GM21528 (cell line): ENCODE data around the gene COL15A1.
"Not testable (repeated sequence)": the region's sequence is repeated elsewhere in the genome, so short reads cannot be mapped to it uniquely, and the experiment has no call there.

Source experiments
- ATAC-seq: cut with Tn5 transposase; IDR thresholded peaks from one replicate; pipeline ENCODE4 v1.9.1; 2021; ENCODE audit warnings: mild to moderate bottlenecking, moderate library complexity; ENCODE audit not compliant: unreplicated experiment, low FRiP score

COL15A1 gene

DNA sequence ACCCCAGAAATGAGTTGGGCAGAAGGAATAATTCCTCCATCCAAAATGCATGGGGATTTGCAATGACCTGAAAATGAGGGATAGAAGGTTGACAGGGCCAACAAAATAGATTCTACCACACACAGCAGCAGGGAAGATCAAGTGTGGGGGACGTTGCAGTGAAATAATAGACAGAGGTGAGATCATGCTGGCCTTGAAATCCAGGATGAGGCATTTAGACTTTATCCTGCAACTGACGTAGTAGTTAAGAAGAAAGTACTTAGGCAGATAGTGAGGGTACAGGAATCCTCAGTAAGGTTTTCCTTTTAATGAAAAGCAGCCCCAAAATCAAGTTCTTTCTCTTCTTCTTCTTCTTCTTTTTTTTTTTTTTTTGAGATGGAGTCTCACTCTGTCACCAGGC is 129.6 kb downstream of the COL15A1 start:
- ATAC-seq, result no peak

DNA sequence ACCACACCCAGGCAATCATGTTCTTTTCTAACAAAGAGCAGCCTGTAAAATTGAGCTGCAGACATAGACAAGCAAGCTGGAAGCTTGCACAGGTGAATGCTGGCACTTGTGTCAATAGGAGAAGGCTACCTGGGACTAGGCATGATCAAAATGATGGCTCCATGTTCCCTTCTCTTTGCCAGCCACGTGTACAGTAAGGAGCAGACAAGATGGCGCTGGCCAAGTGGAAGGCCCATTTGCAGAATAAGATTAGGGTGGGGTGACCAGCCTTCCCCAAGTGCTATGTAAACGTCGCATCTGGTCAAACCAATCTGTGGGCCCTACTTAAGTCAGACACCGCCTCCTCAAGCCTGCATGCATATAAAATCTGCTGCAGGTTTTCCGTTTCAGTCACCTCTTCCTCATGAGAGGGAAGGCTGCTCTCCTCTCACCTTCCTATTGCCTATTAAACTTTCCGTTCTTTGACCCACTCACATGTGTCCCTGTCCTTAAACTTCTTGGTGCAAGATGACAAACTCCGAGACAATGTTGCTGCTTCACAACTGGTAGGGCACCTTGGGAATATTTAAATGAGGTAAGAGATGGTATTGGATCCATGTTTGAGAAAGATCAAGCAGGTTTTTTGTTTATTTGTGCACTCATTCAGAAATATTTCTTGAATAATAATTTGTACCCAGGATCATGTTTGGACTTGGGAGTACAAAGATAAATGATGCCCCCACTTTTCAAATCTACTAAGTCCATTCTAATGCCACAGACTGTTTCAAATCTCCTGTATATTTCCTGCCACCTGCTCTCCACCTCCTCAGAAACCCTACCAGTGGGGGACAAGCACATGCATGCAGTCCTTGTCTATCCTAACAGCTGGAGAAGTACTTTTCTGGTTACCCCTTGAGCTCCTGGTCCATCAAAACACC is 130.5 kb downstream of the COL15A1 start:
- no peak for ATAC-seq

DNA sequence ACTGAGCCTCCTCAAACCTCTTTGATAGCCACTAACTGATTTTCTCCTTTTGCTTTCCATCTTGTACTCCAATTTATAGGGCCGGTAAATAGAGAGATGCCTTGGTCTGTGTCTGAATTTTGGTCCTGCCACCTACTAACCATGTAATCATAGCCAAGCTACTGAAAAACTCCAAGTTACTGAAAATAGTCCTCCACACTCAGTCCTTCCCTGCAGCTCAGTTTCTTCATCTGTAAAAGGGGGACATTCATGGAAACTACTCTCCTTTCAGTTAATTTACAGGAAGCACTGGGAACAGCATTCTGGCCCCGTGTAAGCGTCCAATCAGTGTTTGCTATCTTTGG is 131.2 kb downstream of the COL15A1 start:
- no peak for ATAC-seq

DNA sequence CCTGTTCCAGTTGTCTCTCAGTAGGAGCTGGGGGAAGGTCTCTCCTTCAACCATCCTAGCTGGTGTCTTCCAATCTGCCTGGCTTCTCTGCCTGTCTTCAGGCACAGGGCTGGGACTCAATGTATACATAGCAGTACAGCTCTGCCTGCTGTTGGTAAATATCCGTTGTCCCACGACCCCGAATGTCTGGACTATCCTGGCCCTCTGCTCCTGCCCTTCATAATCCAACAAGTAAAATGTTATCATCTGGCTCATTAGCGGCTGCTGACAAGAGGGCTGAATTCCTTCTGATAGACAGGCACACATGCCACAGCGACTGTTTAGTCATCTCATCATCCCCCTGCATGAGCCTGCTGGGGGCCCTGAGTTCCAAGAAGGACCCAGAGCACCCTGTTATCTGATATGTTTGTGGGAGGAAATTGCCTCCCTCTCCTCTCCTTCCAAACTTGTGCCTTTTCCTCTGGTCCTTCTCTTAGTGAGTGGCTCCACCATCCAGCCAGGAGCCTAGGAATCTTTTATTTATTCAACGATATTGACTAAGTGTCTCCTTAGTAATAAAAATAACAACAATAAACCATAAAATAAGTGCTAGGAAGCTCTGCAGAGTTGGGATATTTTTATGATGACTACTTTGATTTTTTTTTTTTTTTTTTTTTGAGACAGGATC is 131.7 kb downstream of the COL15A1 start:
- no peak for ATAC-seq

DNA sequence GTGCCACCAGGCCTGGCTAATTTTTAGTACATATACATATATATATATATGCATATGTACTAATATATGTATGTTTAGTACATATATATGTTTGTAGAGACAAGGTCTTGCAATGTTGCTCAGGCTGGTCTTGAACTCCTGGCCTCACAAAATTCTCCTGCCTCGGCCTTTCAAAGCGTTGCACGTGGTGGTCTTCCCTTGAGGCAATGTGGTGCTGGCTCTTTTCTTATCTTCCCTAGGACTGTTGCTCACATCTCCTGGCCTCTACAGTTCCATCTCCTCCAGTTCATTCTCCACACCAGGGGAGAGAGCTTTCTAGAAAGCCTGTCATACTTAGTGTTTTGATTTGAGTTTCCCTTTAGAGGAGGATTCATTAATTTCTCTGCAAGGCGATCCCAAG is 132.3 kb downstream of the COL15A1 start:
- ATAC-seq, result no peak

DNA sequence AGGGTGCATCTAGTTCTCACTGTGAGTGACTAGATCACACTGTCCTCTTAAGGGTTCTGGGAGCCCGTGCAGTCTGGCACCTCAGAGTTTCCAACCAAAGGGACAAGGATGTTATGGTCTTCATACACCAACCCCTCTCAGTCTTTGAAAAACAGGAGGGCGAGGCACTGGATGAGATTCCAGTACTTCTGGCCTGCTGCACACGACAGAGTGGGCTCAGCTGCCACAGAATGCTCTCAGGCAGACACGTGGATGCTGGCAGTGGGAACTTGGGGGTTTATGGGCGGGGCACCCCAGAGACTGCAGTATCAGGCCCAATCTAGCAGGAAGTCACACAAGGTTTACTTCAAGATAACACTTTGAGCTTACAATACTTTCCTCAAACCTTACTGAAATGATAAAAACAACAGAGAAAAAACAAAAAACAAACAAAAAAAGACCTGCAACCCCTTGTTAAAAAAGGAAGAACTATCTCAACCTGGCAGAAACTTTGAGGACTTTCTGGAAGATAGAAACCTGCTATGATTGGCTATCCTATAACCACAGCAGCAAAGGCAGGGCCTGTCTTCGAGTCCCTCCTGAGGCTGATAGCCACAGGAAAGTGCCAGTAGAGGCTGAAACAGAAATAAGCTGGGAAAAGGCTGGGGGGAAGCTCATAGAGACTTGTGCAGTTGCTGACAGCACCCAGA is 132.9 kb downstream of the COL15A1 start:
- ATAC-seq, result no peak

DNA sequence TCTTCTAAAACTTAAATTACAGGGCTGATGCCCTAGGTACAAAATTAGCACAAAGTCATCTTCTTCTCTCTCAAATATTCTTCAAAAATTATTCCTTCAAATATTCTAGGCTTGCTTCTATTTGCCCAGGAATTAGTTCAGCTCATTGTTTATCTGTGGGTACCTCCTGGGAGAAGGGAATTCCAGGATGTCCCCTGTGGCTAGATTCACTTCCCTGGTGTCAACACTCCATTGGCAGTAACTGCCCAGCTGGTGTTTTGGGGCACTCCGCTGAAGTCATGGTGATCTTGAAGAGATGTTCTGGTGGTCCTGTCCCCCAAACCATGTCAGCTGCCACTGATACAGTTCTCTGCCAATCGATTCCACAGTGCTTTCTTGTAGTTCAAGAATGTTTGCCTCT is 135.0 kb downstream of the COL15A1 start:
- no peak for ATAC-seq

DNA sequence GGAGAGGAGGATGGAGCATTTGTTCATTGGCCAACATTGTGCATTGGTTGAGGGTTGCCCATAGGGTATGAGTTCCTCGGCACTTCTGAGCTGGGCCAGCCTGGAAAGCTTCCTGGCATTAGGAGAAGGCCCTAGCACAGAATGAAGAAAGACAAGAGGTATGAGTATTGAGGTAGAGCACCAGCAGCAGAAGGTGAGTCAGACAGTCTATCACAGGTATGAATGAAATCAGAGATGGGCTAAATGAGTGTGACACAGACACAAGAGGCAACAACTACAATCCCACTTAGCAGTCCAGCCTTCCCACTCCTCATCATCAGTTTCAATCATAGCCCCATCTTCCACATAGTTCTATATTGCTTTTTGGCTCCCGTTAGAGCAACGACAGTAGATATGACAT is 135.8 kb downstream of the COL15A1 start:
- ATAC-seq, result no peak

DNA sequence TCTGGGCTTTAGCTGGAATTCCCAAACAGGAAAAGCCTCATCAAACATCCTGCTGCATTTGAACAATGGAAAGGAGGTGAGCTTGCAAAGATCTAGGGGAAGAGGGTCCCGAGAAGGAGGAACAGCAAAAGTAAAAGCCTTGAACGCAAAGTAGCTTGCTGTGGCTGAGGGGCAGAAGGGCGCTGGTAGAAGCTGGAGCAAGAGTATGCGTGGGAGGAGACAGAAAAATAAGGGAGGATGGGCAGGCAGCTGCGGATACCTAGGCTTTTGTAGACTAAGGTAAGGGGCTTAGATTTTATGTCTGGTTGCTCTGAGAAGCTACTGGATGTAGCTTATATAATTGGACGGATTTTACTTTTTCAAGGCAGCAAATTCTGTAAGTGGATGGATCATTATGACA is 139.3 kb downstream of the COL15A1 start:
- ATAC-seq, result no peak

DNA sequence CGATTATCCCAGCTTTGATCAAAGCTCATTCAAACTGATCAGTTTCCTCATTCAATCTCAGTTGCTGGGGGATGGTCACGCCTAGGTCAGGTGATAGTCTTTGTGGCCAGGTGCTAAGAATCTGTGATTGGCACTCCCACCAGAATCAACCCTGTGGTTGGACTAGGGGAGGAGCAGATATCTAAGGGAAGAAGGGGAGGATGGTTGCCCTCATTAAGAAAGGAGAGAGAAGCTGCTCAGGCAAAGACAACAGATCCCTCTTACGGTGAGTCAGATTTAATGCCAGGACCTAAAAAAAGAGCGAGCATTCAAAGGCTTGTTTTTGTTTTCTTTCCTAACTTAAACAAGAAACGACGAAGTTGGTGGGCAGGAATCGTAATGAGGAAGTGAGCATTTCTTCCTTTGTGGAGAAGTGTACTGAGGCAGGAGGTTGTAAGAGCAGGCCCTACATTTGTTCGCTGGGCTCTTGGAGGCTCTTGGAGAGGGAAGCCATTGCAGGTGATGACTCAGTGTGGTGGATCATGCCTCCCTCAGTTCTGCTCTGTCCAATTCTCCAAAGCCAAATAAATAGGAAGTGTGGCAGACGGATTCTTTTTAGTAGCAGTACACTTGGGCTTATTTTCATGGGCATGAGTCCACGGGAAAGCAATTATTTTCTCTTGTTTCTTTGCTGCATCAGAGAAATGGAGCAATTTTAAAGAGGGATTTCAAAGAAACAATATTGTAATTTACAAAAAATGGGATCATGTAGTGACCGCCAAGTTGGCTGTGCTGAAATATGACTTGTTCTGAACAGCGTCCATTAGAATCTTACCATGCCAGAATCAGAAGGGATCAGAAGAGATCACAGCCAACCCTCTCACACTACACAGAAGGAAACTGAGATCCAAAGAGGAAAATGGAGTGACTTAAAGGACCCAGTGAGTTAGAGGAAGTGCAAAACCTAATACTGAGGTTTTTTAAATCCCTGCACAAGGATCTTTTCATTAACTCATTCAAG is 142.5 kb downstream of the COL15A1 start:
- no peak for ATAC-seq

DNA sequence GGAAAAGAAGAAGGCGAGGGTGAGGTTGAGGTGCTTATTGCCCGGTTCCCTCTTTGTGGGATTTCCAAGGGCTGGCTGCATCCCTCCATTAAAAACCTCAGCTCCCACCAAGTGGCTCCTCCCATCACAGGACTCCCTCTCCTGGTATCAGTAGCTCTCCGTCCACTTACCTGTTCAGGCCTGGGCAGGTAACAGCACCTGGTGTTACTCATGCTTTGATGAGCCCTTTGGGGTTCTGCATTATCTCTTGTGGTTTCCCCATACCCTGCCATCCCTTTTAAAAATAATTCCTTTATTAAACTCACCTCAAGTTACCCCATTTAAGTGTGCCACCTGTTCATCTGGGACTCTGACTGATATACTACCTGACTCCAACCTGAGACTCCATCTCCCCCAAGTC is 143.8 kb downstream of the COL15A1 start:
- no peak for ATAC-seq

DNA sequence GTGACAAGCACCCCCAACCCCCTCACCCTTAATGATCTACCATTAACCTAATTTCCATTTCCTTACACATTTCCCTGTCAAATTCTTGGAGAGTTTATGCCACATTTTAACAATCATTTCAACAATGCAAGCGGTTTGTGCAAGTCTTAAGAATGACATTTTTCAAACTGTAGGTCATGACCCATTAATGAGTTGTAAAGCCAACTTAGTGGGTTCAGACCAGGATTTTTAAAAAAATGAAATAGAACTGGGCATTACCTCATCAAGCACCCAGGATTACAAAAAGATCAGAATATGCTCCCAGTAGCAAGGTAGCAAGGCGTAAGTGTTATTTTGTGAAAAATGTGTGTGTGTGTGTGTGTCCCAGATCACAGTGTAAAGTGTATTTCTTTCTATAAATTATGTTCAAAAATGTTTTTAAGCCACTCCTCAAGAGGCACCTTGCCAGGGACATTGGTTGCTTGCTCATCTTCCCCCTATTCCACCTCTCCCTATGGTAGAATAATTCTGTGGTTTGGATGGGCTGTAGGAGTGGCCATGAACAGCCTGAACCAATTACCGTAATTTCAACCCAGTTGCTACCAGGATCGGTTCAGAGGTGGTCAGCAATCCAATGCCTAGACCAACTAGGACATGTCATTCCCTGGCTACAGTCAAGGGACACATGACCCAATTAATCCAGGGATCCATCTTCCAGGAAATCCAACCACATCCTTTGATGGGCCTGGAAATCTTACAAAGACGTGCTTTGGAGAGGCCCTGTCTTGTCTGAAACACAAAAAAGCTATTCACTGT is 146.8 kb downstream of the COL15A1 start:
- no peak for ATAC-seq

DNA sequence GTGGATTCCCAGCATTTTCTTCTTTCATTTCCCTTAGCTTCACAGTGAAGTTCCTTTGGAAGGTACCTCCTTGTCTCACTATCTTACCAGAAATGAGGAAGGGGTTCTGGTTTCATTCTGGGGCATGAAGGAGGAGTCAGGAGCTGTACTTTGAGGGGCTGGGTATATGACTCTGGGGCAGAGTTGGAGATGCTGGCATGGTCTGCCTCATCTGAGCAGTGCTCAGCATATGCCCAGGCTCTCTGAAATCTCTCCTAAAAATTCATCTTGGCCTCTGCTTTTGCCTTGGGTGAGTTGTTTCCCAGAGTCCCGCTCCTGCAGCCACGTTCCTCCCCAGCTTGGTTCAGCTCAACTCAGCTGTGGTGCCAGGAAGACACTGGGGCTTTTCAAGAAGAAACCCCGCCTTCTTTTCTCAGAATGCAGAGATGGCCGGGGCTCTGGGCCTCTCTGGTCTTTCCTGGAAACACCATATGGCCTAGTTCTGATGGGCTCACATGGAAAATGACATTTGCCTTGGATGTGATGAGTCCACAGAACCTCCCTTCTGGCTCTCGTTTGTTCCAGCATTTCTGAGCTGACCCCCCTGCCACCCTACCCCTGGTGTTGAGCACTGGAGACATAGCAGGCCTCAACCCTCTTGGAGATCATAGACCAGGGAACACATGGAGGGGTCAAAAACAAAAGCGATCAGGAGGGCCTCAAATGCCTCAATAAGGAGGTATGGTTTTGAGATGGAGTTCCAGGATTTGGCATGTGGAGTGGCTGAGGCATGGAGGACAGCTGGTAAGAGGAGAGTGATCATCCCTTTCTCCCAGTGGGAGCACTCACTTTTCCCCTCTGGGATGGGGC is 149.2 kb downstream of the COL15A1 start:
- no peak for ATAC-seq

DNA sequence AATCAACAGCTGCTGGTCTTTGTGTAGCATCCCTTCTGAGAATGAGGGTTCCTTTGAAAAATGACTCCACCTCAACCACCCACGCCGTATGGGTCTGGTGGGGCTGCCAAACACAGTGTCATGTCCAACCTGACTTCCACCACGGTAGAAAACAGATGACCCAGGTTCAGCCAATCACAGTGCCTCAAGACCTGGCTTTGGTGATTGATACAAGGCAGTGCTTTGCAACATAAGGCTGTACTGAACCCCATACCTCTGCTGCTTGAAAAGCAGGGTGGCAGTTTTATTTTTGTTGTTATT is 149.7 kb downstream of the COL15A1 start:
- no peak for ATAC-seq

DNA sequence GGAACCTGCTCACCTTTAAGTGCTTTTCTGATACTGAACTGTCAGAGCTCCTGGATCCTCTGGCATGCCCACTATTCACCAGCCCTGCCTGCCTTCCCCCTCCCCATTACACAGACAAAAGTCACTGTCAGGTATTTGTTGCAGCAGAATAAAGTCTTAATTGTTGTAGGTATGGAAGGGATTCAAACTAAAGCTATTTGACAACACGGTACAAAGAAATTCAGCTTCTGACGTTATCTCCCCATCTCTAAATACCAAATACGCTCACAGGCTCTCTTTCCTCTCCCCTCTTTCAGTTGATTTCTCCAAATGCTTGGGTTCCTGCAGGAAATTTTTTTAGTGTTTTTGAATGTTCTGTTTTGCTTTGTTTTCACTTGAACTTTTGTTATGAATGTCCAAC is 151.9 kb downstream of the COL15A1 start:
- no peak for ATAC-seq

DNA sequence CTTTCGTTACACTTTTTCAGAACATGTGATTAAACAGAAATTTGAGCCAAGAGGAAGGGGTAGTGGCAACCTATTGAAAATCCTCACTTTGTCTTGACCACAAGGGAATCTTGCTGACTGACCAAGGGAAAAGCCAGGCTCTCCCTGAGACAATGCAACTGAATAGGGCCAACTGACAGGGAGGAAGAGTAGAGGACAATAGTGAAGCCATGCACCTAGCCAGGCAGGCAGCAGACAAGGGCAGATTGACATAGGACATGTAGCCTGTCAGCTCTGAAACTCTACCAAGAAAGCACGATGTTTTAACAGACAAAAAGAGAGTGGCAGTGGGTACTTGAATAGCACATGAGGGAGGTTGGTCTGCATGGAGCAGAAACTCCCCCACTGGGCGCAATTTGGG is 152.7 kb downstream of the COL15A1 start:
- no peak for ATAC-seq

DNA sequence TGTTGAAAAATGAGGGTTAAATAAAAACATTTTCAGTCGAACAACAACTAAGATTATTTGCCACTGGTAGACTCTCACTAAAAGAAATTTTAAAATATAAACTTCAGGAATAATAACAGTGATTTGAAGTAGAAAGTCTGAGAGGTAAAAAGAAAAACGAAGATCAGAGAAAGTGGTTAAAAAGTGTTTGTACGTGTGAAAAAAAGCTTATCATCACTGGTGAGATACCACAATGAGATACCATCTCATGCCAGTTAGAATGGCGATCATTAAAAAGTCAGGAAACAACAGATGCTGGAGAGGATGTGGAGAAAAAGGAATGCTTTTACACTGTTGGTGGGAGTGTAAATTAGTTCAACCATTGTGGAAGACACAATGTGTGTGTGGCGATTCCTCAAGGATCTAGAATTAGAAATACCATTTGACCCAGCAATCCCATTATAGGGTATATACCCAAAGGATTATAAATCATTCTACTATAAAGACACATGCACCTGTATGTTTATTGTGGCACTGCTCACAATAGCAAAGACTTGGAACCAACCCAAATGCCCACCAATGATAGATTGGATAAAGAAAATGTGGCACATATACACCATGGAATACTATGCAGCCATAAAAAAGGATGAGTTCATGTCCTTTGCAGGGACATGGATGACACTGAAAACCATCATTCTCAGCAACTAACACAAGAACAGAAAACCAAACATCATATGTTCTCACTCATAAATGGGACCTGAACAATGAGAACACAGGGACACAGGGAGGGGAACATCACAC is 156.3 kb downstream of the COL15A1 start:
- ATAC-seq, result not testable (repeated sequence)

DNA sequence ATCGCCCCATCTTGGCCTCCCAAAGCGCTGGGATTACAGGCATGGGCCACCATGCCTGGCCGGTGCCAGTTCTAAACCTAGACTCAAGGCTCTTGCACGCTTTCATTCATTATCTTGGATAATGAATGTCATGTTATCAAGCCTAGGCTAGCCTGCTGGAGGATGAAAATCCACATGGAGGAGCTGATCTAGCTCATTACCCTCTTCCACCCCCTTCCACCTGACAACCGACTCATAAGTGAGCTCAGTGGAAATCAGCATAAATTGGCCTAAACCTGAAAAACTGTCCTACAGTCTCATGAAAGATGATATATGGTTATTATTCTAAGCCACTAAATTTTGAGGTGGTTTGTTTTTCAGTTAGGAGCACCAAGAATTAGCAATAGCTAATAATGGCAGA is 157.6 kb downstream of the COL15A1 start:
- no peak for ATAC-seq
